ACHN (cell line): Measurements from ENCODE around the gene MOGAT2.
"Not testable (repeated sequence)": the region's sequence is repeated elsewhere in the genome, so short reads cannot be mapped to it uniquely, and the experiment has no call there.

ENCODE experiments used
- DNase-seq: peaks from one replicate; pipeline ENCODE4 v3.0.0-alpha.2; 2015
- in situ Hi-C: cut with HindIII; loops from 2 replicates; pipeline ENCODE4 v1.10.0; 2017; ENCODE audit warnings: low sequenced_read_pairs, low pct_ligation_motif_present, low pct_unique_long_range_greater_than_20kb

Gene MOGAT2

DNA sequence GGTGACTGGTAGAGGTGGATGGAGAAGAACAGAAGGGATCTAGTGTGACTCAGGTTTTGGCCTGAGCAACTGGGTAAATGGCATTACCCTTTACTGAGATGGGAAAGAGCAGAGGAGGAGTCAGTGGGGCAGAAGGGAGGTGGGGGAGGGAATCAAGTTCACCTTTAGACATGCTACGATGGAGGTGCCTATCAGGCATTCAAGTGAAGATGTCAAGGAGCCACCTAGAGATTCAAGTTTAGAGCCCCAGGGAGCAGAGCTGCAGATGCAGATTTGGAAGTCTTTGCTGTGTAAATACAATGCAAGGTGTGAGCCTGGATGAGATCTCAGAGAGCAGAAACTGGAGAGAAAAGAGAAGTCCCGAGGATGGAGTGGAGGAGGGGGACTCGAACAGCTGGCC lies 979 bp upstream of the MOGAT2 start:
- in situ Hi-C loops = no loop called here
- no peak for DNase-seq

DNA sequence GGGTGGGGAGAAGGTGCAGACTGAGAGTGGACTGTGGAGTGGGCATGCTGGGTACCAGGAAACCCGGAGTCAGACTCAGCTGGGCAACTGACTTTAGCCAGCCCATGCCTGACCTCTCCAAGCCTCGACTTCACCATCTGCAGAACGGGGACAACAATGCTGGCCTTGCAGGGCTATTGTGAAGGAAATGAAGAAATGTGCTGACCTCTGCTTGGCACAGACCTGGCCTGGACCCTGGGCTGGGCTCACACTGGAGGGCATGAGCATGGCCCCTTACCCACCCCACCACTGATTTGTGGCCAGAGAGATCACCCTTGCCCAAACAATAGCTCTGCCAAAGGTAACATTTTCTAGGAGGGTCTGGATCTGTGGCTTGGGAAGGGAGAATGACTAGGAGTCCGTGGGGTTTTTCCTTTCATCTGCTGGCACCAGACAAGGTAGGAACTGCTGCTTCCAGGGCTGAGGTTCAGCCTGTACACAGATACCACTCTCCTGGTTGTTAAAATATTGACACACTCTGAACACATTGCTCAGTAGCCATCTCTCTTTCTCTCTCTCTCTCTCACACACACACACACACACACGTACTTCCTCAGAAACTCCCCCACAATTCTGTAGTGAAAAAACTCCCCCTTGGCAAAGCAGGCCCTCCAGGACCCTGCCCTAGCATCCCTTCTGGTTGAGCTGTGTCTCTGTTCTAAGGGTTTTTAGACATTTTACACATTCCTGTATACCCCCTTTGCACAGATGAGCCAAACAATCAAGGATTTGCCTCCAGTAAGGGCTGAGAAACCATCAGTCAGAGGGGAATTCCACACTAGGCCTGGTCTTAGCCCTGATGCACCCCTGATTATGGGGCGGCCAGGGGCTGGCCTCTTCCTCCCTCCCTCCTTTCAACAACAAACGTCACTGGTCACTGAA lies 1.0 kb downstream of the MOGAT2 start:
- in situ Hi-C loops = no loop called here

DNA sequence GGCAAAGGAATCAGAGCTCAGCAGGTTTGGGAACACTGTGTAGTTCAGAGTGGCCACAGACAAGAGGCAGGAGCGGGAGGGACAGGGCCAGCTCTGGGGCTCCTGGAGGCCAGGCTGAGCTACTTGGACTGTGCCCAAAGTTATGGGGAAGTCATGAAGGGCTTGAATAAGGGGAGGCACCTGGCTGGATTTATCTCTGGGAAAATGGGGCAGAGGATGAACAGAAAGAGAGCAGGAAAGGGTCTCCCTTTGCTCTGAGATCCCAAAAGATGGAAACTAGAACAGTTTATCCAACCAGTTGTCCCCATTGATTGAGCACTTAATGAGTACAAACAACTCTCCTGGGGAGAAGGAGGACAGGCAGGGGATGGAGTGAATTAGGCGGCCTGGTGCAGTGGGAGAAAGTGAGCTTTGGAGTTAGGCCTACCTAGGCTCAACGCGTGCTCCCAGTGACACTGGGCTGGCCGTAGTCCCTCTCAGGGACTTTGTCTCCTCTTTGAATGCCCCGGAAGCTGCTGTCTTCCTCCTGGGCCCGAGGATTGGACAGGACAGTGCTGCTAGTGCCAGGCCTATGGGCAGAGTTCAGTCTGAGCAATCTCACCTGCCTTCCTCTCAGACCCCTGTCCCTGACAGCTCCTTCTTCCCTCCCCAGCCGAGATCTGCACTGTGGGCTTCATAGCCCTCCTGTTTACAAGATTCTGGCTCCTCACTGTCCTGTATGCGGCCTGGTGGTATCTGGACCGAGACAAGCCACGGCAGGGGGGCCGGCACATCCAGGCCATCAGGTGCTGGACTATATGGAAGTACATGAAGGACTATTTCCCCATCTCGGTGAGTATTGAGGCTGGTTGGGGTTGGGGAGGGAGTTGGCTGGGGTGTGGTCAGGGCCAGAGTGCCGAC lies 2.0 kb downstream of the MOGAT2 start:
- in situ Hi-C loops = no loop called here
- DNase-seq = no peak

More for the DNA sequence above, 1.0 kb downstream of the MOGAT2 start:
- no peak for DNase-seq

DNA sequence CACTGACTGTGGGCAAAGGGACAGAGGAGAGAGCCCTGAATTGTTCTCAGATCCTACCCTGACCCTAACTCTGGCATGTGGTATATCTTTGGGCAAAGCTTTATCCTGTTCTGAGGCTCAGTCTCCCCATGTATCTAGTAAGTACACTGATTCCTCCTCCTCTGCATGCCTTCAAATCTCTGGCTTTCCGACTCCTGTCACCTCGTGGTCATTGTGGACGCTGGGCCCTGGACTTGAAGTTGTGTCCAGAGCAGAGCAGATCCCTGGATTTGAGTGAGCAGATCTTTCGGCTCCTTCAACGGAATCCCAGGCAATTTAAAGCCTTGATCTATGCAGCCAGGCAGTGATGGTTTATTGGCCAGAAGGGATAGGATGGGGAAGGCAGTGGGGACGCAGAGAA lies 3.0 kb downstream of the MOGAT2 start:
- no peak for DNase-seq
- in situ Hi-C loops = no loop called here

DNA sequence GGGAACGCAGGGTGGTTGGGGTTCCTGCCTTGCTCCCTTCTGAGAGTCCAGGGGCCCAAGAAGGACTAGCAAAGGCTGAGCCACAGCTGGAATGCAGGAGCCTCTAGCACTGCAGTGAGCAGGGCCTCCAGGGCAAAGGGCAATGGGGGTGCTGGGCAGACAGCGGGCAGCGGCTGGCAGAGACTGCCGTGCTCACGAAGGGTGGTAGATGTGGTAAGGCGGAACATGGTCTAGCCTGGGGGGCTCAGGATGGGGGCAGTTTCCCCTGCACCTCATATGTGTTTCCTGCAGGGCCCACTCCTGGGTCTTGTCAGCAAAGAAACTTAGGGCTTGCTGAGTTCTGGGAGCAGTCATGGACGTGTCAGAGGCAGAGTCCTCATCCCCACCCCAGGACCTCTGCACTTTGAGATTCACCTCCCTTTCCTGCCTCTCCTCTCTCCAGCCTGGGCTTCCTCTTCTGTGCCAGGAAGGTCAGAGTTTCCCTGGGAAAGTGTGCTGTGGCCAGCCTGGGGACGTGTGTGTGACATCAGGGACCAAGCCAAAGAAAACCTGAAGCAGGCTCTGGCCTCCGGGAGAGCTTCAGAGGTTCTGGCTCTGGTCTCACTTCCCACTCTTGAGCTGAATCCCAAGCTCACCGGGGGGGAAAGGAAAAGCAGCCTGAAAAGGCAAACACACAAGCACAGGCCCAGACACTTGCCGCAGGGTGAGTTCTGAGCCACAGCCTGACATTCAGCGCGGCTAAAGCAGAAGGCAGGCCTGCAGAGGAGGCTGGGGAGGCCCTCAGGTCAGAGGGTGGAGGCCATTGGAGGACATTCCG lies 4.4 kb downstream of the MOGAT2 start:
- in situ Hi-C loops = no loop called here
- no peak for DNase-seq

DNA sequence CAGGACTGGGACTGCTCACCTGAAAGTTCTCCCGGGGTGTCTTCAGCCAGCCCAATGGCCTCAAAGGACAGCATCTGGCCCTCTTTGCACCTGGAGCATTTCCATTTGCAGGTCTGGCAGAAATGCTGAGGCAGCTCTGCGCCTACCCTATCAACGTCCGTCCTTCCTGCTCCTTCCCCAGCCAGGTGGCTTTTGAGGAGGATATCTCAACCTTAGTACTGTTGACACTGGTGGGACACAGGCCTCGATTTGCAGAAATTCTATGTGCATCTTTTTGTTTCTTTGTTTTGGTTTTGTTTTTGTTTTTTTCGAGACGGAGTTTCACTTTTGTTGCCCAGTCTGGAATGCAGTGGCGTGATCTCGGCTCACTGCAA lies 5.0 kb downstream of the MOGAT2 start:
- DNase-seq = no peak
- in situ Hi-C loops = no loop called here

DNA sequence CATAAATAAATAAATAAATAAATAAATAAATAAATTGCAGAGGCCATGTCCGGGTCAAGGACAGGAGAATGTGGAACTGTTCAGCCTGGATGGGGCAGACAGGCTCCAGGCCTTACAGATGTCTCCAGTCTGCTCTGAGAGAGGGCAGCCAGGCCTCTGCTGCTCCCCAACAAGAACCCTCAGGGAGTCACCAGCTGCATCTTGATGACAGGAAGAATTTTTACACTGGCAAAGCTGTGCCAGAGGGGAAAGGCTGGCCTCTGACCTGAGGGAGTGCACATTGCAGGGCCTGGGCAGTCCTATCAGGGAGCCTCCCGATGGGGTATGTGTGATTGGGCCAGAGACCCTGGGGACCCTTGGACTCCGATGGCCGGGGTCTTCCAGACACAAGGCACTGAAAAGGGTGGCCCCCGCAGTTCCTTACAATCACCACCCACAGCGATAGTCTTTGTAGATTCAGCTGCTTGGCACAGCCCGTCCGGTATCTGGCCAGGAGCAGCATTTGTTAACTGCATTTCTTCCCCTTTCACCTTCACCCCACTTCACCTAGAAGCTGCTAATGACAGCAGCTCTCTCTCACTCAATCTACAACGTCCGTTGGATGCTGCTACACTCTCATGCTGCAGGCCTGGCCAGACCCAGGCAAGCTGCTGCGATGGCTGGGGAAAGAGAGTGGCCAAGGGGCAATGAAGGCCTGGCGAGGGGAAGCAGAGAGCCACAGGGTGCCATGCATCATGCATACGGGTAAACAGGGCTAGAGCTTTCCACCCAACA lies 8.1 kb downstream of the MOGAT2 start:
- in situ Hi-C loops = no loop called here
- DNase-seq = no peak

DNA sequence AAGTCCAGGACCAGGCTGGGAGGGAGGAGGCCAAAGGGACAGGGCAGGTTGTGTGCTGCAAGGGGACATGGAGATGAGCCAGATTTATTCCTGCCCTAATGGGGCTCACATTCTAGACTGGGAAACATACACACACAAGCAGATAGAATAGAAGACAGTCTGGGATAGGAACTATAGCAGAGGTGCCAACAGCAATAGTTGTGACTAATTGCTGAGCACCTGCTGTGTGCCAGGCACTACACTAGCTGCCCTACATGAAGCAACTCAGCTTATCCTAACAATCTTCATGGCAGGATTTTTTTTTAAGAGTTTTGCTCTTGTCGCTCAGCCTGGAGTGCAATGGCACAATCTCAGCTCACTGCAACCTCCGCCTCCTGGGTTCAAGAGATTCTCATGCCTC lies 11.4 kb downstream of the MOGAT2 start:
- no peak for DNase-seq
- in situ Hi-C loops = no loop called here

GRCh38 chr11:75731095-75731494 lies 13.5 kb downstream of the MOGAT2 start:
- DNase-seq = no peak
- in situ Hi-C loops = no loop called here

DNA sequence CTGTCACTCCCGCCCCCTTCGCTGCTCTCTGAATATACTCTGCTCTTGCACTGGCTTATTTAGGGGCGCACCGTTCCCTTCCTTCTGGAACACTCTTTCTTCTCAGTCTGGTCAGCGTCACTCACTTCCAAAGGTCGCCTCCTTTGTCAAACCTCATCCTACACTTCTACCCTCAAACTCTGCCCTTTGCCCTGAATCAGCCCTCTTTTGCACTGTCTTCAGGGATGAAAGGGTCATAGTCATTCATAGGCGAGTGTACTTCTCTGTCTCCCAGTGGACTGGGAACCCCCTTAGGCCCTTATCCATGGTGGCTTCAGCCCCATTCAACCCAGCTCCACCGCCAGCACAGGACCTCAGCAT lies 15.4 kb downstream of the MOGAT2 start:
- in situ Hi-C loops = no loop called here
- no peak for DNase-seq

- no peak for DNase-seq
- in situ Hi-C loops = no loop called here
Measured at GRCh38 chr11:75733431-75734107, 15.9 kb downstream of the MOGAT2 start.

GRCh38 chr11:75734491-75735180 lies 17.0 kb downstream of the MOGAT2 start:
- in situ Hi-C loops = no loop called here
- no peak for DNase-seq

- DNase-seq = no peak
- in situ Hi-C loops = no loop called here
Measured at GRCh38 chr11:75735181-75735845, 17.7 kb downstream of the MOGAT2 start.

- DNase-seq = no peak
- in situ Hi-C loops = no loop called here
Measured at GRCh38 chr11:75737314-75737713, 19.7 kb downstream of the MOGAT2 start.

DNA sequence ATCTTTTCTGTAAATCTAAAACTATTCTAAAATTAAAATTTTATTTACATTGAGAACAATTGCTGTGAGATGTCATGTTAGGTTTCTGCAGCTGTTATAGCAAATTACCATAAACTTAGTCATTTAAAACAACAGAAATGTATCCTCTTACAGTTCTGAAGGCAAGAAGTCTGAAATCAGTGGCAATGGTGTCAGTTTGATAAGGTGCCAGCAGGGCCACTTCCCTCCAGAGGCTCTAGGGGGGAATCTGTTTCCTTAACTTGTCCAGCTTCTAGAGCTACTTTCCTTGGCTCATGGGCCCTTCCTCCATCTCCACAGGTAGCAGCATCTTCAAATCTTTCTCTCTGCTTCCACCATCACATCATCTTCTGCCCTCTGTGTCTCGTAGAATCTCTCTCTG lies 23.0 kb downstream of the MOGAT2 start:
- DNase-seq = no peak
- in situ Hi-C loops = no loop called here

DNA sequence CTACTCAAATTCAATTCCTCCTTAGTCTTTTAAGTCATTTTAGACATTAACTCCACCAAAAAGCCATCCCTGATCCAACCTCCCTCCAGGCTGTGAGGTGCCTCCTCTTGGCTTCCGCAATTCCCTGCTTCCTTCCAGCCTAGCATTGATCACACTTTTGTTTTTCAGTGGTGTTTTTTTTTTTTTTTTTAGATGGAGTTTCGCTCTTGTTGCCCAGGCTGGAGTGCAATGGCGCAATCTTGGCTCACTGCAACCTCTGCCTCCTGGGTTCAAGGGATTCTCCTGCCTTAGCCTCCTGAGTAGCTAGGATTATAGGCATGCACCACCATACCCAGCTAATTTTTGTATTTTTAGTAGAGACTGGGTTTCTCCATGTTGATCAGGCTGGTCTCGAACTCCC lies 25.5 kb downstream of the MOGAT2 start:
- in situ Hi-C loops, DNase-seq: not testable (repeated sequence)
